ENCODE measurements around the gene FREM2.

The FREM2 gene

DNA sequence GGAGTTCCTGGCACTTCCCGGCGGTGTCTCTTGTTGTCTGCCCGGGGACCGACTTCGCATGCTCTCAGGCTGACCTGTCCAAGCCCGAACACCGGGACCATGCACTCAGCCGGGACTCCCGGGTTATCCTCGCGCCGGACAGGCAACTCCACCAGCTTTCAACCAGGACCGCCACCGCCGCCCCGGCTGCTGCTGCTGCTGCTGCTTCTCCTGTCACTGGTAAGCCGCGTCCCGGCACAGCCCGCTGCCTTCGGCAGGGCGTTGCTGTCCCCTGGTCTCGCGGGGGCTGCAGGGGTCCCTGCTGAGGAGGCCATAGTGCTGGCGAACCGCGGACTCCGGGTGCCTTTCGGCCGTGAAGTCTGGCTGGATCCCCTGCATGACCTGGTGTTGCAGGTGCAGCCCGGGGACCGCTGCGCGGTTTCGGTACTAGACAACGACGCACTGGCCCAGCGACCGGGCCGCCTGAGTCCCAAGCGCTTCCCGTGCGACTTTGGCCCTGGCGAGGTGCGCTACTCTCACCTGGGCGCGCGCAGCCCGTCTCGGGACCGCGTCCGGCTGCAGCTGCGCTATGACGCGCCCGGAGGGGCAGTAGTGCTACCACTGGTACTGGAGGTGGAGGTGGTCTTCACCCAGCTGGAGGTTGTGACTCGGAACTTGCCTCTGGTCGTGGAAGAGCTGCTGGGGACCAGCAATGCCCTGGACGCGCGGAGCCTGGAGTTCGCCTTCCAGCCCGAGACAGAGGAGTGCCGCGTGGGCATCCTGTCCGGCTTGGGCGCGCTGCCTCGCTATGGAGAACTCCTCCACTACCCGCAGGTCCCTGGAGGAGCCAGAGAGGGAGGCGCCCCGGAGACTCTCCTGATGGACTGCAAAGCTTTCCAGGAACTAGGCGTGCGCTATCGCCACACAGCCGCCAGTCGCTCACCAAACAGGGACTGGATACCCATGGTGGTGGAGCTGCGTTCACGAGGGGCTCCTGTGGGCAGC, 661 bp downstream of the FREM2 start:
- Histone ChIP-seq H3K9me3 (ENCODE audit: control insufficient read depth, insufficient read depth, low read depth, low read length) (no peaks in the 10 kb centered on the region), H3K27me3 (ENCODE audit: control insufficient read depth, insufficient read depth, low read length) (peaks cover 23% of the 10 kb centered on the region), H3K36me3 (ENCODE audit: control insufficient read depth, insufficient read depth, low read length) (peaks cover 6% of the 10 kb centered on the region), H3K27ac (ENCODE audit: low read depth, low read length) (no peak overlapping the region), H3K9ac (ENCODE audit: low read length) (peak overlapping the region; percentile 60), H3K4me3 (ENCODE audit: low read depth, low read length) (peak overlapping the region; percentile 81), H3K4me1 (ENCODE audit: control insufficient read depth, insufficient read depth, low read length) (peaks cover 12% of the 10 kb centered on the region)

DNA sequence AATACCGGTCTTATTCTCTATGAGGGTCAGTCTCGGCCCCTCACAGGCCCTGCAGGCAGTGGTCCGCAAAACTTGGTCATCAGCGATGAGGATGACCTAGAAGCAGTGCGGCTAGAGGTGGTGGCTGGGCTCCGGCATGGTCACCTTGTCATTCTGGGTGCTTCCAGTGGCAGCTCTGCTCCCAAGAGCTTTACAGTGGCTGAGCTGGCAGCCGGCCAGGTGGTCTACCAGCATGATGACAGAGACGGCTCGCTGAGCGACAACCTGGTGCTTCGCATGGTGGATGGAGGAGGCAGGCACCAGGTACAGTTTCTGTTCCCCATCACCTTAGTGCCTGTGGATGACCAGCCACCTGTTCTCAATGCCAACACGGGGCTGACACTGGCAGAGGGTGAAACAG, 1.8 kb downstream of the FREM2 start:
- no peak overlapping the region for H3K4me3 ChIP-seq (ENCODE audit: low read depth, low read length)

GRCh38 chr13:38690231-38690630, 3.4 kb downstream of the FREM2 start:
- Histone ChIP-seq H3K27me3 (ENCODE audit: control insufficient read depth, insufficient read depth, low read length) (peaks cover 23% of the 10 kb centered on the region), H3K36me3 (ENCODE audit: control insufficient read depth, insufficient read depth, low read length) (peaks cover 6% of the 10 kb centered on the region), H3K4me1 (ENCODE audit: control insufficient read depth, insufficient read depth, low read length) (peaks cover 11% of the 10 kb centered on the region), H3K9me3 (ENCODE audit: control insufficient read depth, insufficient read depth, low read depth, low read length) (no peaks in the 10 kb centered on the region), H3K4me3 (ENCODE audit: low read depth, low read length) (no peak overlapping the region), H3K9ac (ENCODE audit: low read length) (no peak overlapping the region), H3K27ac (ENCODE audit: low read depth, low read length) (no peak overlapping the region)

More for the DNA sequence above, 1.8 kb downstream of the FREM2 start:
- H3K4me1 ChIP-seq (ENCODE audit: control insufficient read depth, insufficient read depth, low read length) = peaks cover 12% of the 10 kb centered on the region
- peaks cover 6% of the 10 kb centered on the region for H3K36me3 ChIP-seq (ENCODE audit: control insufficient read depth, insufficient read depth, low read length)
- peaks cover 23% of the 10 kb centered on the region for H3K27me3 ChIP-seq (ENCODE audit: control insufficient read depth, insufficient read depth, low read length)
- H3K9ac ChIP-seq (ENCODE audit: low read length) = no peak overlapping the region
- H3K9me3 ChIP-seq (ENCODE audit: control insufficient read depth, insufficient read depth, low read depth, low read length) = no peaks in the 10 kb centered on the region
- H3K27ac ChIP-seq (ENCODE audit: low read depth, low read length) = no peak overlapping the region

- peaks cover 3% of the 10 kb centered on the region for H3K4me1 ChIP-seq (ENCODE audit: control insufficient read depth, insufficient read depth, low read length)
- no peak overlapping the region for H3K9ac ChIP-seq (ENCODE audit: low read length)
- peaks cover 13% of the 10 kb centered on the region for H3K27me3 ChIP-seq (ENCODE audit: control insufficient read depth, insufficient read depth, low read length)
- H3K4me3 ChIP-seq (ENCODE audit: low read depth, low read length) = no peak overlapping the region; the same call in 1 of the 2 replicates
- no peaks in the 10 kb centered on the region for H3K9me3 ChIP-seq (ENCODE audit: control insufficient read depth, insufficient read depth, low read depth, low read length)
- no peak overlapping the region for H3K27ac ChIP-seq (ENCODE audit: low read depth, low read length)
- H3K36me3 ChIP-seq (ENCODE audit: control insufficient read depth, insufficient read depth, low read length) = peaks cover 6% of the 10 kb centered on the region
Observed at GRCh38 chr13:38693168-38693567, 6.3 kb downstream of the FREM2 start.

- no peaks in the 10 kb centered on the region for H3K9me3 ChIP-seq (ENCODE audit: control insufficient read depth, insufficient read depth, low read depth, low read length)
- no peaks in the 10 kb centered on the region for H3K4me1 ChIP-seq (ENCODE audit: control insufficient read depth, insufficient read depth, low read length)
- H3K27ac ChIP-seq (ENCODE audit: low read depth, low read length) = no peak overlapping the region
- peaks cover 8% of the 10 kb centered on the region for H3K27me3 ChIP-seq (ENCODE audit: control insufficient read depth, insufficient read depth, low read length)
- H3K4me3 ChIP-seq (ENCODE audit: low read depth, low read length) = no peak overlapping the region; the same call in 1 of the 2 replicates
- no peak overlapping the region for H3K9ac ChIP-seq (ENCODE audit: low read length)
- peaks cover 6% of the 10 kb centered on the region for H3K36me3 ChIP-seq (ENCODE audit: control insufficient read depth, insufficient read depth, low read length)
Observed at GRCh38 chr13:38693641-38694040, 6.8 kb downstream of the FREM2 start.

DNA sequence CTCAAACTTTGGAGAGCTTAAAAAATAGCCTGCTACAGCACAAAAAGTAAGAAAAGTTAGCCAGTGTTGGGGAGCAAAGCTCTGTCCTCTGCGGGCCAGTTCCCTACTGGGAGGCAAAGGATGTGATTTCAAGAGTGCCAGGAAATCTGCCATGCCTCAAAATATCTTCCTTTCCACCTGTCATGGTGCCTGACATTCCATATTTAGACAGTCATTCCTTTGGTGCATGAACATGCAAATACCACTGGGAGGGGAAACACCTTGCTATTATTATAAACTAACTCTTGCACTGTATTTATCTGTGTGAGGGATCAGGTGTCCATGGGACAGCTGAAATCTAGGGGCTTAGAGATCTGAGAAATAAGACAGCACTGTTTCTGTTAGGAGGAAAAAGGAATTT, 10.3 kb downstream of the FREM2 start:
- Histone ChIP-seq H3K36me3 (ENCODE audit: control insufficient read depth, insufficient read depth, low read length) (no peaks in the 10 kb centered on the region; the same call in 1 of the 2 replicates), H3K27ac (ENCODE audit: low read depth, low read length) (no peak overlapping the region), H3K27me3 (ENCODE audit: control insufficient read depth, insufficient read depth, low read length) (no peaks in the 10 kb centered on the region), H3K4me1 (ENCODE audit: control insufficient read depth, insufficient read depth, low read length) (peaks cover 9% of the 10 kb centered on the region), H3K9ac (ENCODE audit: low read length) (no peak overlapping the region), H3K4me3 (ENCODE audit: low read depth, low read length) (no peak overlapping the region), H3K9me3 (ENCODE audit: control insufficient read depth, insufficient read depth, low read depth, low read length) (no peaks in the 10 kb centered on the region)

DNA sequence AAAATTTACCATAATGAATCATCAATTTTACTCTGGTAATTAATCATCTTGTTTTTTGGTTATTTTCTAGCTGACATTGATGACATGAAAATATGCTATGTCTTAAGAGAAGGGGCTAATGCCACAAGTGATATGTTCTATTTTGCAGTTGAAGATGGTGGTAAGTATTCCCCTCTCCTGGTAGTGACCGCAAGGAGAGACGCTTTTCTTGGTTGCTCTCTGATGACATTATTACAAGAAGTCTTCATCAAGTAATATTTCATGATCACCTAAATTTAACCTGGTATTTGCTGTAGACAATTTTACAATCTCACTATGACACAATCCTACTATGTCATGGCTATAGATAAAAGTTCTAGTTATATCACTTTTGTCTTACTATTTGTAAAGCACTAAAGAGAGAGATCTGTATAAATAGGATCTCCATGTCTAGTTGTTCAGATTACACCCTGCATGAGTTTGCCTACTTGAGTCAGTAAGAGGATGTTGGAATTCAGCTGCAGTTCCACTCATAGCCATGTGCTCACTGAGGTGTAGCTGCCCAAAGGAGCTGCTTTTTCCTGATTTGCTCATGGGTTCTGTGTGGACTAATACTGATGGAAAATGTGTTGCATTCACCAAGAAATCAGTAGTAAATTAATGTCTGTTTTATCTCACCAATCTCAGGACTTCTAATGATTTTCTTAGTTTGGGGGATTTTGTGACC, 10.9 kb downstream of the FREM2 start:
- Histone ChIP-seq H3K9me3 (ENCODE audit: control insufficient read depth, insufficient read depth, low read depth, low read length) (no peaks in the 10 kb centered on the region), H3K4me3 (ENCODE audit: low read depth, low read length) (no peak overlapping the region), H3K27ac (ENCODE audit: low read depth, low read length) (no peak overlapping the region), H3K27me3 (ENCODE audit: control insufficient read depth, insufficient read depth, low read length) (no peaks in the 10 kb centered on the region), H3K4me1 (ENCODE audit: control insufficient read depth, insufficient read depth, low read length) (peaks cover 9% of the 10 kb centered on the region), H3K36me3 (ENCODE audit: control insufficient read depth, insufficient read depth, low read length) (no peaks in the 10 kb centered on the region; the same call in 1 of the 2 replicates), H3K9ac (ENCODE audit: low read length) (no peak overlapping the region)

DNA sequence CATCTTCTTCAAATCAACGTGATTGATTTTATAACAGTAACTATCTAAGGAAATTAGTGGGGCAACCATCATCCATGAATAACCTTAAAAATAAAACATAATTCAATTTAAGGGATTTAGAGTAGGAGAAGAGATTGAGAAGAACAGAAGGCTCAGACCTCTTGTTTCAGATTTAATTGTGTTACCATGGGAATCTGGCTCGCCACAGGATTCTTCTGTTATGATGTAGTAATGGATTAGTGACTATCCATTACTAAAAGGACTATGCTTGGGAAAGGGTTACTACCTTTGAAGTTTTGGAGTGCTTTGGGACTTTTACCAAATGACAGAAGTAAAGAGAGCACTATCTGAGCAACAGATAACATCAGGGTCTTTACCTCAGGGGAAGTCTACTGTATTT, 13.2 kb downstream of the FREM2 start:
- H3K4me3 ChIP-seq (ENCODE audit: low read depth, low read length) = no peak overlapping the region
- no peaks in the 10 kb centered on the region for H3K27me3 ChIP-seq (ENCODE audit: control insufficient read depth, insufficient read depth, low read length)
- H3K9ac ChIP-seq (ENCODE audit: low read length) = no peak overlapping the region
- H3K4me1 ChIP-seq (ENCODE audit: control insufficient read depth, insufficient read depth, low read length) = peaks cover 9% of the 10 kb centered on the region
- H3K27ac ChIP-seq (ENCODE audit: low read depth, low read length) = no peak overlapping the region
- H3K36me3 ChIP-seq (ENCODE audit: control insufficient read depth, insufficient read depth, low read length) = no peaks in the 10 kb centered on the region; the same call in 1 of the 2 replicates
- no peaks in the 10 kb centered on the region for H3K9me3 ChIP-seq (ENCODE audit: control insufficient read depth, insufficient read depth, low read depth, low read length)

DNA sequence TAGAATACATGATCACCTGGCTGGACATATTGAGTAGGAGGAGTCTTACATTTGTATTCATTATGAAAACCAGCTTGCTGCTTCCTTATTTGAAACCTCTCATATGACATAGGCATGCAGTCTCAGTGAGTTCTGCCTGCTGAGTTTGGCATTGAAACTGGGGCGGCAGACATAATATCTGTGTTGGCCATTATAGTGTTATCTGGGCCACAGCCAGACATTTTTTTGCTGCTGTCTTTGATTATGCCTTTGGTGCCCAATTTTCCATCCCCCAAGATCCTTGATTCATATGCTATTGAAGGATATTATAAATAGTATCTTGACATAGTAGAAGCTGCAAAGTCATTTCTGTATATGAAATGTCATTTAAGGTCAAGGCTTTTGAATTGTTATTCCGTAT, 15.8 kb downstream of the FREM2 start:
- peaks cover 9% of the 10 kb centered on the region for H3K4me1 ChIP-seq (ENCODE audit: control insufficient read depth, insufficient read depth, low read length)
- H3K9me3 ChIP-seq (ENCODE audit: control insufficient read depth, insufficient read depth, low read depth, low read length) = no peaks in the 10 kb centered on the region
- no peaks in the 10 kb centered on the region; the same call in 1 of the 2 replicates for H3K36me3 ChIP-seq (ENCODE audit: control insufficient read depth, insufficient read depth, low read length)
- no peak overlapping the region for H3K9ac ChIP-seq (ENCODE audit: low read length)
- H3K27ac ChIP-seq (ENCODE audit: low read depth, low read length) = no peak overlapping the region
- H3K27me3 ChIP-seq (ENCODE audit: control insufficient read depth, insufficient read depth, low read length) = no peaks in the 10 kb centered on the region
- H3K4me3 ChIP-seq (ENCODE audit: low read depth, low read length) = no peak overlapping the region

- Histone ChIP-seq H3K4me1 (ENCODE audit: control insufficient read depth, insufficient read depth, low read length) (peaks cover 9% of the 10 kb centered on the region), H3K27ac (ENCODE audit: low read depth, low read length) (no peak overlapping the region), H3K27me3 (ENCODE audit: control insufficient read depth, insufficient read depth, low read length) (no peaks in the 10 kb centered on the region), H3K36me3 (ENCODE audit: control insufficient read depth, insufficient read depth, low read length) (no peaks in the 10 kb centered on the region; the same call in 1 of the 2 replicates), H3K9me3 (ENCODE audit: control insufficient read depth, insufficient read depth, low read depth, low read length) (no peaks in the 10 kb centered on the region), H3K9ac (ENCODE audit: low read length) (no peak overlapping the region), H3K4me3 (ENCODE audit: low read depth, low read length) (no peak overlapping the region)
Observed at GRCh38 chr13:38703255-38703654, 16.4 kb downstream of the FREM2 start.

DNA sequence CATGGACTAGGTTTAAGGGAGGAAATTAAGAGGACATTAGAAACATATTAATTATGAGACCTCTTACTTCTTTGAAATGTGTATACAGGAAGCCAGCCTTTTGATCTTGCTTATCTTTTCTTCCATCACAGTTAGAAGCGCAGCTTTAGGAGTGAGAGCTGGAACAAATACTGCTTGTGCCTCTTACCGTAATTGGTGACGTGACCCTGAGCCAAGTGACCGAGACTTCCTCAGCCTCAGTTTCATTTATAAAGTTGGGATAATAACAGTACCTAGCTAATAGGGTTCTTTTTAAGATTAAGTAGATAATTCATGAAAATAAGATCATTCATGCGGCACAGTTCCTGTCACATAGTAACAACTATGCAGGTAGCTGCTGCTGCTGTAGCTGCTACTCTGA, 18.5 kb downstream of the FREM2 start:
- no peak overlapping the region for H3K27ac ChIP-seq (ENCODE audit: low read depth, low read length)
- H3K27me3 ChIP-seq (ENCODE audit: control insufficient read depth, insufficient read depth, low read length) = no peaks in the 10 kb centered on the region
- no peak overlapping the region for H3K9ac ChIP-seq (ENCODE audit: low read length)
- peaks cover 9% of the 10 kb centered on the region for H3K4me1 ChIP-seq (ENCODE audit: control insufficient read depth, insufficient read depth, low read length)
- H3K36me3 ChIP-seq (ENCODE audit: control insufficient read depth, insufficient read depth, low read length) = no peaks in the 10 kb centered on the region
- H3K4me3 ChIP-seq (ENCODE audit: low read depth, low read length) = no peak overlapping the region
- no peaks in the 10 kb centered on the region for H3K9me3 ChIP-seq (ENCODE audit: control insufficient read depth, insufficient read depth, low read depth, low read length)

Data from HUES6 (cell line).